ENCODE data around the gene NOC2L.

GRCh38 chr1:934991-935750 lies 23.9 kb downstream of the NOC2L start:
- TF ChIP-seq FOS (IDR thresholded peaks at IDR 0.05; ENCODE audit: borderline replicate concordance, insufficient read depth, low read length) (no peak), JUN (IDR thresholded peaks at IDR 0.05; ENCODE audit: borderline replicate concordance, insufficient read depth, insufficient read length, low read depth) (no peak), CTCF (IDR thresholded peaks at IDR 0.05; ENCODE audit: extremely low read depth in 1 of 2, insufficient read depth in 1 of 2, low read depth in 1 of 2, low read length in 2 of 2) (no peak), POLR2AphosphoS5 (IDR thresholded peaks at IDR 0.05; ENCODE audit: insufficient read depth, low read depth, low read length) (no peak), EZH2 (IDR thresholded peaks at IDR 0.05; ENCODE audit: borderline replicate concordance, low read depth, low read length, severe bottlenecking) (peak; percentile 92), POLR2A (IDR thresholded peaks at IDR 0.05; ENCODE audit: low read depth, low read length) (no peak), MYC (IDR thresholded peaks at IDR 0.05; ENCODE audit: low read depth, low read length) (no peak), MAX (IDR thresholded peaks at IDR 0.05; ENCODE audit: insufficient read depth, insufficient read length) (no peak), GATA2 (IDR thresholded peaks at IDR 0.05; ENCODE audit: insufficient read depth, insufficient read length, low read depth, low read length) (no peak)

Data from endothelial cell of umbilical vein (primary cell).